HEK293 (cell line): Measurements from ENCODE around the gene HSD17B7.
"Not testable (repeated sequence)": the region's sequence is repeated elsewhere in the genome, so short reads cannot be mapped to it uniquely, and the experiment has no call there.

Experiments used
- CTCF ChIA-PET: fragments of 350-600 bp; formaldehyde crosslinking; extraction: SDS; loops from one replicate; lab custom pipeline; 2021; ENCODE audit warnings: antibody characterized with exemption; lab: Yijun Ruan, JAX
- POLR2A ChIA-PET: fragments of 300-600 bp; formaldehyde crosslinking; extraction: SDS; loops from one replicate; lab custom pipeline; 2020; ENCODE audit warnings: antibody characterized with exemption, inconsistent platforms; lab: Yijun Ruan, JAX
- H3K27ac ChIP-seq: fragments of 200-500 bp; sonication (Bioruptor generic); 2 replicates; pipeline ENCODE4 v1.5.1; 2014; ENCODE audit warnings: low read depth, low read length, control low read depth, inconsistent platforms; ENCODE audit errors: extremely low read depth
- H3K36me3 ChIP-seq, 2 experiments: fragments of 200-500 bp in 1 of 2; sonication (Bioruptor generic) in 1 of 2; 1 replicate in 1 of 2; 2 replicates in 1 of 2; pipeline ENCODE4 v1.5.1; 2014 to 2017; ENCODE audit warnings: inconsistent platforms in 2 of 2, low read length in 2 of 2; ENCODE audit not compliant: control insufficient read depth in 2 of 2, insufficient read depth in 1 of 2
- H3K4me1 ChIP-seq: fragments of 200-500 bp; sonication (Bioruptor generic); 2 replicates; pipeline ENCODE4 v1.5.1; 2014; ENCODE audit warnings: mild to moderate bottlenecking, low read length, inconsistent platforms; ENCODE audit not compliant: control insufficient read depth, insufficient read depth
- H3K4me3 ChIP-seq: 2 replicates; pipeline ENCODE4 v1.5.1; 2011; ENCODE audit warnings: low read depth, mild to moderate bottlenecking, control low read depth, low read length, moderate library complexity
- H3K9me3 ChIP-seq: fragments of 200-500 bp; sonication (Bioruptor generic); 2 replicates; pipeline ENCODE4 v1.5.1; 2014; ENCODE audit warnings: low read depth, low read length, inconsistent platforms; ENCODE audit not compliant: control insufficient read depth, insufficient read depth
- BCL11B ChIP-seq: fragments of 450-650 bp; formaldehyde crosslinking; IDR thresholded peaks from 2 replicates; pipeline ENCODE4 v1.5.1; 2016; ENCODE audit warnings: low read depth, missing biosample characterization, missing genetic modification characterization
- HOXC10 ChIP-seq: sonication (generic); formaldehyde crosslinking; IDR thresholded peaks from 2 replicates; pipeline ENCODE4 v1.8.1; 2023; ENCODE audit warnings: mild to moderate bottlenecking, missing genetic modification reagents
- MEIS1 ChIP-seq: sonication (generic); formaldehyde crosslinking; IDR thresholded peaks from 2 replicates; pipeline ENCODE4 v1.8.1; 2022; ENCODE audit warnings: missing genetic modification reagents, mild to moderate bottlenecking, borderline replicate concordance
- PRDM10 ChIP-seq: fragments of 450-650 bp; formaldehyde crosslinking; IDR thresholded peaks from 2 replicates; pipeline ENCODE4 v1.5.1; 2016; ENCODE audit warnings: missing biosample characterization, missing genetic modification characterization
- ZBTB6 ChIP-seq: fragments of 450-650 bp; formaldehyde crosslinking; IDR thresholded peaks from 2 replicates; pipeline ENCODE4 v1.5.1; 2017; ENCODE audit warnings: missing biosample characterization, missing genetic modification characterization
- ZNF121 ChIP-seq: fragments of 450-650 bp; formaldehyde crosslinking; IDR thresholded peaks from 2 replicates; pipeline ENCODE4 v1.5.1; 2016; ENCODE audit warnings: missing biosample characterization, missing genetic modification characterization
- ZNF132 ChIP-seq: fragments of 450-650 bp; formaldehyde crosslinking; IDR thresholded peaks from 2 replicates; pipeline ENCODE4 v1.5.1; 2017; ENCODE audit warnings: missing biosample characterization, missing genetic modification characterization, borderline replicate concordance
- ZNF221 ChIP-seq: fragments of 450-650 bp; formaldehyde crosslinking; IDR thresholded peaks from 2 replicates; pipeline ENCODE4 v1.5.1; 2017; ENCODE audit warnings: missing biosample characterization, missing genetic modification characterization, borderline replicate concordance
- ZNF274 ChIP-seq, 2 experiments: fragments of 200-500 bp in 1 of 2; fragments of 450-650 bp in 1 of 2; sonication (Bioruptor generic) in 1 of 2; formaldehyde crosslinking in 1 of 2; IDR thresholded peaks; 2 replicates each; pipeline versions ENCODE4 v1.5.1 to v1.6.1; 2014 to 2016; ENCODE audit warnings: borderline replicate concordance in 1 of 2, inconsistent platforms in 1 of 2, low read length in 1 of 2, missing biosample characterization in 1 of 2, missing genetic modification characterization in 1 of 2
- ZNF292 ChIP-seq: fragments of 450-650 bp; formaldehyde crosslinking; IDR thresholded peaks from 2 replicates; pipeline ENCODE4 v1.5.1; 2016; ENCODE audit warnings: low read depth, missing biosample characterization, missing genetic modification characterization, borderline replicate concordance
- ZNF350 ChIP-seq: fragments of 450-650 bp; formaldehyde crosslinking; IDR thresholded peaks from 2 replicates; pipeline ENCODE4 v1.5.0; 2017; ENCODE audit warnings: missing biosample characterization, mild to moderate bottlenecking, missing genetic modification characterization
- ZNF366 ChIP-seq: fragments of 450-650 bp; formaldehyde crosslinking; conservative IDR thresholded peaks from 2 replicates; pipeline ENCODE4 v1.5.1; 2016; ENCODE audit warnings: missing biosample characterization, missing genetic modification characterization
- ZNF544 ChIP-seq: fragments of 450-650 bp; formaldehyde crosslinking; IDR thresholded peaks from 2 replicates; pipeline ENCODE4 v1.5.0; 2017; ENCODE audit warnings: missing biosample characterization, missing genetic modification characterization
- ZNF600 ChIP-seq: fragments of 450-650 bp; formaldehyde crosslinking; IDR thresholded peaks from 2 replicates; pipeline ENCODE4 v1.5.1; 2016; ENCODE audit warnings: missing biosample characterization, missing genetic modification characterization
- ZNF624 ChIP-seq: fragments of 450-650 bp; formaldehyde crosslinking; IDR thresholded peaks from 2 replicates; pipeline ENCODE4 v1.5.1; 2017; ENCODE audit warnings: missing biosample characterization, missing genetic modification characterization
- ZNF777 ChIP-seq: fragments of 450-650 bp; formaldehyde crosslinking; IDR thresholded peaks from 2 replicates; pipeline ENCODE4 v1.5.1; 2017; ENCODE audit warnings: missing biosample characterization, missing genetic modification characterization, borderline replicate concordance
- ZNF837 ChIP-seq: fragments of 450-650 bp; formaldehyde crosslinking; IDR thresholded peaks from 2 replicates; pipeline ENCODE4 v1.5.1; 2016; ENCODE audit warnings: missing biosample characterization, missing genetic modification characterization
- ZSCAN16 ChIP-seq: fragments of 450-650 bp; formaldehyde crosslinking; IDR thresholded peaks from 2 replicates; pipeline ENCODE4 v1.5.1; 2016; ENCODE audit warnings: missing biosample characterization, missing genetic modification characterization
- ZSCAN4 ChIP-seq: fragments of 450-650 bp; formaldehyde crosslinking; IDR thresholded peaks from 2 replicates; pipeline ENCODE4 v1.5.1; 2017; ENCODE audit warnings: missing biosample characterization, missing genetic modification characterization

The HSD17B7 gene

GRCh38 chr1:162741574-162741973 lies 48.9 kb upstream of the HSD17B7 start:
- ChIA-PET POLR2A (no interaction called here), CTCF (no interaction called here)
- H3K36me3 ChIP-seq, result no peaks in the 10 kb centered on the region
- H3K9me3 ChIP-seq, result no peaks in the 10 kb centered on the region
- no peak overlapping the region for H3K4me3 ChIP-seq
- no peaks in the 10 kb centered on the region for H3K4me1 ChIP-seq
- H3K27ac ChIP-seq, result no peak overlapping the region
- no peak for TF ChIP-seq ZNF121
- no peak for TF ChIP-seq ZSCAN16
- TF ChIP-seq ZNF292 (tag by site-specific recombination), result no peak
- no peak for TF ChIP-seq ZNF221 (tag by site-specific recombination)
- no peak for TF ChIP-seq ZNF366
- no peak for TF ChIP-seq MEIS1 (CRISPR knock-in tag)
- no peak for TF ChIP-seq PRDM10 (tag by site-specific recombination)
- no peak for TF ChIP-seq ZNF544 (tag by site-specific recombination)
- no peak for TF ChIP-seq ZNF350 (tag by site-specific recombination)
- no peak for TF ChIP-seq ZNF777 (tag by site-specific recombination)
- no peak for TF ChIP-seq ZNF274 (IDR thresholded peaks at IDR 0.05; ENCODE audit: low read length)
- TF ChIP-seq ZNF274 (tag by site-specific recombination; IDR thresholded peaks at IDR 0.05; ENCODE audit: borderline replicate concordance), result no peak
- no peak for TF ChIP-seq HOXC10 (CRISPR knock-in tag)
- no peak for TF ChIP-seq ZNF600
- no peak for TF ChIP-seq ZNF132 (tag by site-specific recombination)

GRCh38 chr1:162746264-162746942 lies 44.1 kb upstream of the HSD17B7 start:
- H3K27ac ChIP-seq, H3K4me1 ChIP-seq, POLR2A ChIA-PET, H3K36me3 ChIP-seq, H3K9me3 ChIP-seq, H3K4me3 ChIP-seq, CTCF ChIA-PET: not testable (repeated sequence)

- POLR2A ChIA-PET, result interaction anchor here (0.6 kb wide), 1 partner anchor 139 kb away, joined by 3 read pairs; no protein-coding TSS in a partner anchor
- Histone ChIP-seq H3K9me3 (no peaks in the 10 kb centered on the region), H3K27ac (no peak overlapping the region), H3K4me3 (no peak overlapping the region), H3K36me3 (no peaks in the 10 kb centered on the region), H3K4me1 (no peaks in the 10 kb centered on the region)
- CTCF ChIA-PET, result no interaction called here
- no peak for TF ChIP-seq ZBTB6 (tag by site-specific recombination)
- no peak for TF ChIP-seq BCL11B
- TF ChIP-seq ZNF837 (tag by site-specific recombination), result no peak
- no peak for TF ChIP-seq ZSCAN4 (tag by site-specific recombination)
- TF ChIP-seq ZNF624 (tag by site-specific recombination), result no peak
- TF ChIP-seq PRDM10 (tag by site-specific recombination), result no peak
Measured at GRCh38 chr1:162753001-162753658, 37.4 kb upstream of the HSD17B7 start.
